GM10248 (cell line): ENCODE results near the gene RNF130.

Experiments used
- CTCF ChIA-PET: fragments of 300-600 bp; sonication (Branson Sonifier 250); formaldehyde crosslinking; extraction: SDS; loops from one replicate; lab custom pipeline; 2021; ENCODE audit warnings: antibody characterized with exemption; lab: Yijun Ruan, JAX
- POLR2A ChIA-PET: fragments of 350-650 bp; sonication (Branson Sonifier 250); formaldehyde crosslinking; extraction: SDS; loops from one replicate; lab custom pipeline; 2020; ENCODE audit warnings: antibody characterized with exemption; lab: Yijun Ruan, JAX
- DNase-seq: peaks from one replicate; pipeline ENCODE4 v3.0.0; 2012; ENCODE audit errors: extremely low spot score
- CTCF ChIP-seq: IDR thresholded peaks from 2 replicates; pipeline ENCODE4 v1.5.1; 2012; ENCODE audit warnings: mild to moderate bottlenecking, low read depth; ENCODE audit errors: extremely low read depth, missing control alignments, control extremely low read depth

RNF130 gene

GRCh38 chr5:180050121-180050940 is 21.2 kb downstream of the RNF130 start:
- no peak for DNase-seq
- no peak for TF ChIP-seq CTCF
- POLR2A ChIA-PET = no interaction called here
- CTCF ChIA-PET = no interaction called here

DNA sequence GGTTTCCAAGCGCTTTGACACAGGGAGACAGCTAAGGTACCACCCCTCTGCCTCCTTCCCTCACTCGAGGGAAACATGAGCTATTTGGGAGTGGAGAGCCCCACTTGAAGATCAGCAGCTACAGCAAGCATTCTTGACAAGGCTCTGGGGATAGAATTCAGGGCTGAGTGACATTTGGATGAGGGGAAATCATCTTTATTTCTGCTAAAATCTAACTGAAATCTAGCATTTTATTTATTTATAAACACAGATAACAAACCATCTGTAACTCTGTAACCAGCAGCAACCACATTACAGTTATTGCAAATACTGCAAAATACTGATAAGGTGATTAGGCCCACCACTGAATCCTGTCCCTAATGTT is 22.4 kb downstream of the RNF130 start:
- no peak for DNase-seq
- ChIA-PET CTCF (interaction anchor here (1.1 to 1.7 kb wide), 2 partner anchors 11 to 18 kb away, joined by 3 read pairs; no protein-coding TSS in a partner anchor), POLR2A (no interaction called here)
- no peak for TF ChIP-seq CTCF

DNA sequence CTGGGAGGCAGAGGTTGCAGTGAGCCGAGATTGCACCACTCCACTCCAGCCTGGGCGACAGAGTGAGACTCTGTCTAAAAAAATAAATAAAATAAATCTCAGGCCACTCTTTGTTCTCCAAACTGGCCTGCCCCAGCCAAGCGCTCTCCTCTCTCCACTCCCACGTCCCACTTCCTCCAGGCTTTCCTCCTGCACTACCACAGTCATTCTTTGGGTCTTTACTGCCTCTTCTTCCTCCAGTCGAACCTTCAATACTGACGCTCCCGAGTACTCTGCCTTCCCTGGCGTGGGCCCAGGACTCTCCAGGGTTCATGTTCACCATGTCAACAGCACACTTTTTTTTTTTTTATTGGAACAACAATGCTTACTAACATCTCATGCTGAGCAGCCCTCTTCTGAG is 23.9 kb downstream of the RNF130 start:
- CTCF ChIA-PET = interaction anchor here (1.1 to 1.7 kb wide), 2 partner anchors 13 to 25 kb away, joined by 3 to 4 read pairs; no protein-coding TSS in a partner anchor
- DNase-seq = no peak
- no peak for TF ChIP-seq CTCF
- POLR2A ChIA-PET = no interaction called here

- no peak for DNase-seq
- ChIA-PET POLR2A (no interaction called here), CTCF (interaction anchor here (1.1 kb wide), 1 partner anchor 24 kb away, joined by 4 read pairs; no protein-coding TSS in a partner anchor)
- no peak for TF ChIP-seq CTCF
Observed at GRCh38 chr5:180046656-180047055, 24.9 kb downstream of the RNF130 start.

DNA sequence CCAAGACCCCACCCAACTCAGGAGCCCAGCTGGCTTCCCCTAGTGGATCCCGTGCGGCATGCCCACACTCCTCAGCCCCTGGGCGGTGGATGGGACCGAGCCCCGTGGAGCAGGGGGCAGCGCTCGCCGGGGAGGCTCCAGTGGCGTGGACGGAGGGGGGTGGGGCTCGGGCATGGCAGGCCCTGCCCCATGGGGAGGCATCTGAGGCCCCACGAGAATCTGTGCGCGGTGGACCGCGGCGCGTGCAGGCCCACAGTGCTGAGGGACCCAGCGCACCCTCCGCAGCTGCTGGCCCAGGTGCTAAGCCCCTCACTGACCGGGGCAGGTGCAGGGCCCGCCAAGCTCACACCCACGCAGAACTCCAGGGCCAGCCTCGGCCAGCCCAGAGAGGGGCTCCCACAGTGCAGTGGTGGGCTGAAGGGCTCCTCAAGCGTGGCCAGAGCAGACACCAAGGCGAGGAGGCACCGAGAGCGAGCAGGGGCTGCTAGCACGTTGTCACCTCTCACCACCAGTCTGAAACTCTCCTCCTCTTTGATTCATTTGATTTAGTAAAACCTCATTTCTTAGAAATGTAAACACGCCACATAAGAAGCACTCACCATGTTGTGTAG is 25.6 kb downstream of the RNF130 start:
- TF ChIP-seq CTCF = no peak
- POLR2A ChIA-PET = no interaction called here
- CTCF ChIA-PET = no interaction called here

DNA sequence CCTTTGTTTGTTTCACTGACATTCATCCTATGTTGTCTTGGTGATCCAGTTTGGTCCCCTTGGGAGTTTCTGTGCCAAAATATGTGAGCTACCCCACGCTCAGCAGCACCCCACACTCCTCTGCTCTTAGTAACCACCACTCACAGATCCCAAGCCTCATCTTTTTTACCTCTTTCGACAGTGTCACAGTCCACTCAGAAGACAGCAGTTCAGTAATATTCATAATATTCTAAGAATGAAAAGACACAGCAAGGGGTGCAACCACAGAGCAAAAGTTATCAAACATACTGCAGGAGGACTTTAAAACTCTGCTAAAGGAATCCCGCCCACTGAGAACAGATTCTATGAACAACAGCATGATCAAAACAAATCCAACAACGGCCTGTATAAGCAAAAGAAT is 28.2 kb downstream of the RNF130 start:
- no peak for DNase-seq
- ChIA-PET POLR2A (no interaction called here), CTCF (interaction anchor here (0.9 to 1.3 kb wide), 2 partner anchors 14 to 17 kb away, joined by 3 read pairs; no protein-coding TSS in a partner anchor)
- no peak for TF ChIP-seq CTCF

More for the DNA sequence above, 25.6 kb downstream of the RNF130 start:
- no peak for DNase-seq
